ENCODE measurements around the gene ARL5B.

The ARL5B gene

GRCh38 chr10:18658271-18659124 is 733 bp upstream of the ARL5B start:
- DNase-seq (ENCODE audit: low read depth in 2 of 2) = no peak

- DNase-seq (ENCODE audit: low read depth in 2 of 2) = no peak
Observed at GRCh38 chr10:18659819-18660535, 746 bp downstream of the ARL5B start.

- DNase-seq (ENCODE audit: low read depth in 2 of 2) = no peak
Observed at GRCh38 chr10:18660816-18661431, 1.7 kb downstream of the ARL5B start.

GRCh38 chr10:18664841-18665478 is 5.7 kb downstream of the ARL5B start:
- no peak for DNase-seq (ENCODE audit: low read depth in 2 of 2)

GRCh38 chr10:18665815-18666558 is 6.8 kb downstream of the ARL5B start:
- no peak for DNase-seq (ENCODE audit: low read depth in 2 of 2)

- peak in 1 of 2 experiments; percentile 52 for DNase-seq (ENCODE audit: low read depth in 2 of 2)
Observed at GRCh38 chr10:18666810-18667209, 7.6 kb downstream of the ARL5B start.

GRCh38 chr10:18668026-18668425 is 8.8 kb downstream of the ARL5B start:
- no peak for DNase-seq (ENCODE audit: low read depth in 2 of 2)

GRCh38 chr10:18675086-18675801 is 16.0 kb downstream of the ARL5B start:
- DNase-seq (ENCODE audit: low read depth in 2 of 2) = no peak

- no peak for DNase-seq (ENCODE audit: low read depth in 2 of 2)
Observed at GRCh38 chr10:18680754-18681153, 21.5 kb downstream of the ARL5B start.

GRCh38 chr10:18681366-18681765 is 22.1 kb downstream of the ARL5B start:
- DNase-seq (ENCODE audit: low read depth in 2 of 2) = peak in 1 of 2 experiments; percentile 45

- DNase-seq (ENCODE audit: low read depth in 2 of 2) = peak in 1 of 2 experiments; percentile 40
Observed at GRCh38 chr10:18681971-18682411, 22.8 kb downstream of the ARL5B start.

GRCh38 chr10:18683427-18683826 is 24.2 kb downstream of the ARL5B start:
- peak; percentile 52 to 54 for DNase-seq (ENCODE audit: low read depth in 2 of 2)

GRCh38 chr10:18684416-18684815 is 25.2 kb downstream of the ARL5B start:
- no peak for DNase-seq (ENCODE audit: low read depth in 2 of 2)

- no peak for DNase-seq (ENCODE audit: low read depth in 2 of 2)
Observed at GRCh38 chr10:18684953-18685352, 25.7 kb downstream of the ARL5B start.

GRCh38 chr10:18685555-18685954 is 26.3 kb downstream of the ARL5B start:
- DNase-seq (ENCODE audit: low read depth in 2 of 2) = no peak

GRCh38 chr10:18687195-18687594 is 28.0 kb downstream of the ARL5B start:
- no peak for DNase-seq (ENCODE audit: low read depth in 2 of 2)

GRCh38 chr10:18687706-18688105 is 28.5 kb downstream of the ARL5B start:
- no peak for DNase-seq (ENCODE audit: low read depth in 2 of 2)

GRCh38 chr10:18689498-18689897 is 30.3 kb downstream of the ARL5B start:
- DNase-seq (ENCODE audit: low read depth in 2 of 2) = no peak

GRCh38 chr10:18690541-18690940 is 31.3 kb downstream of the ARL5B start:
- no peak for DNase-seq (ENCODE audit: low read depth in 2 of 2)

Measured in fibroblast of skin of left biceps (primary cell).